HCT116 (cell line): ENCODE results near the gene TARS1. TPM values are rescaled to one million over a fixed set of nuclear protein-coding genes. Genes with fewer than 3 reads are reported as not detected.

Experiments
- ATAC-seq: fragments of 200-7000 bp; cut with Tn5 transposase; 2 replicates; pipeline ENCODE4 v1.9.1; 2020; ENCODE audit warnings: mild to moderate bottlenecking, moderate library complexity
- BruUV-seq: library from RNA; stranded (reverse); fragments of 400-500 nt; replicated peaks from 2 replicates; lab custom pipeline; 2021; lab: Mats Ljungman, UMichigan
- CTCF ChIA-PET: fragments of 300-600 bp; sonication (Branson Sonifier 250); formaldehyde crosslinking; loops from one replicate; lab custom pipeline; 2021; ENCODE audit warnings: antibody characterized with exemption; lab: Charles Lee
- POLR2A ChIA-PET: fragments of 300-600, 350-600 bp; sonication (Branson Sonifier 250); formaldehyde crosslinking; loops from one replicate; lab custom pipeline; 2021; ENCODE audit warnings: antibody characterized with exemption; lab: Charles Lee
- RAD21 ChIA-PET, 2 experiments: fragments of 300-600 bp; sonication (Branson Sonifier 250); formaldehyde crosslinking; loops; one replicate each; lab custom pipeline; 2023; ENCODE audit warnings: low total read pairs in 2 of 2; ENCODE audit not compliant: uncharacterized antibody in 2 of 2, unreplicated experiment in 2 of 2, low non-redundant PET in 1 of 2; lab: Charles Lee
- DNase-seq: peaks from one replicate; pipeline ENCODE4 v3.0.0-alpha.2; 2010; ENCODE audit warnings: low read depth, low spot score
- H2AFZ ChIP-seq: fragments of 200-600 bp; shearing (Covaris generic), sonication (generic); 2 replicates; pipeline ENCODE4 v1.6.1; 2017; ENCODE audit warnings: low read depth, mixed run types, mixed read lengths, antibody characterized with exemption, low read length; ENCODE audit not compliant: poor library complexity, severe bottlenecking
- H3K27ac ChIP-seq: 2 replicates; pipeline ENCODE4 v1.5.1; 2012; ENCODE audit warnings: low read depth, low read length
- H3K27me3 ChIP-seq: fragments of 200-600 bp; sonication (generic); 2 replicates; pipeline ENCODE4 v1.6.1; 2016; ENCODE audit warnings: mixed run types, low read length, mixed read lengths; ENCODE audit not compliant: insufficient read depth
- H3K36me3 ChIP-seq, 2 experiments: fragments of 200-500 bp in 1 of 2; fragments of 200-600 bp in 1 of 2; sonication (Bioruptor generic) in 1 of 2; sonication (generic) in 1 of 2; 2 replicates each; pipeline versions ENCODE4 v1.5.1 to v1.6.1; 2014 to 2016; ENCODE audit warnings: low read length in 2 of 2, inconsistent platforms in 1 of 2, mixed read lengths in 1 of 2, mixed run types in 1 of 2; ENCODE audit not compliant: insufficient read depth in 2 of 2, control insufficient read depth in 1 of 2
- H3K4me1 ChIP-seq, 2 experiments: fragments of 200-600 bp in 1 of 2; sonication (generic) in 1 of 2; 2 replicates each; pipeline versions ENCODE4 v1.5.1 to v1.6.1; 2012 to 2017; ENCODE audit warnings: low read length in 2 of 2, inconsistent platforms in 1 of 2, mild to moderate bottlenecking in 1 of 2, mixed read lengths in 1 of 2, mixed run types in 1 of 2, moderate library complexity in 1 of 2; ENCODE audit not compliant: insufficient read depth in 2 of 2, control insufficient read depth in 1 of 2
- H3K4me2 ChIP-seq: fragments of 200-600 bp; sonication (generic); 2 replicates; pipeline ENCODE4 v1.6.1; 2017; ENCODE audit warnings: mixed run types, low read length, mixed read lengths
- H3K4me3 ChIP-seq, 2 experiments: fragments of 200-600 bp in 1 of 2; sonication (generic) in 1 of 2; replicated peaks in 1 of 2; 2 replicates each; pipeline ENCODE4 v1.5.1; 2011 to 2016; ENCODE audit warnings: low read length in 2 of 2, control low read depth in 1 of 2, low read depth in 1 of 2, mild to moderate bottlenecking in 1 of 2, mixed read lengths in 1 of 2, mixed run types in 1 of 2
- H3K79me2 ChIP-seq: fragments of 200-600 bp; sonication (generic); 2 replicates; pipeline ENCODE4 v1.6.1; 2017; ENCODE audit warnings: mild to moderate bottlenecking, mixed run types, low read length, moderate library complexity, mixed read lengths; ENCODE audit not compliant: insufficient read depth
- H3K9ac ChIP-seq: fragments of 200-600 bp; sonication (generic); 2 replicates; pipeline ENCODE4 v1.6.1; 2016; ENCODE audit warnings: low read length, mixed read lengths
- H3K9me2 ChIP-seq: fragments of 200-600 bp; sonication (generic), shearing (Covaris generic); 2 replicates; pipeline ENCODE4 v1.6.1; 2017; ENCODE audit warnings: mixed run types, mild to moderate bottlenecking, moderate library complexity; ENCODE audit not compliant: insufficient read depth
- H3K9me3 ChIP-seq, 2 experiments: fragments of 200-500 bp in 1 of 2; fragments of 200-600 bp in 1 of 2; sonication (Bioruptor generic) in 1 of 2; sonication (generic) in 1 of 2; 2 replicates each; pipeline ENCODE4 v1.6.1; 2014 to 2017; ENCODE audit warnings: low read length in 2 of 2, mixed read lengths in 2 of 2, inconsistent platforms in 1 of 2, low read depth in 1 of 2, mild to moderate bottlenecking in 1 of 2, mixed run types in 1 of 2, moderate library complexity in 1 of 2; ENCODE audit not compliant: control insufficient read depth in 1 of 2, insufficient read depth in 1 of 2
- H4K20me1 ChIP-seq: fragments of 200-600 bp; sonication (generic), shearing (Covaris generic); 2 replicates; pipeline ENCODE4 v1.6.1; 2017; ENCODE audit warnings: mixed run types, mild to moderate bottlenecking, moderate library complexity; ENCODE audit not compliant: insufficient read depth
- ATF3 ChIP-seq: IDR thresholded peaks from 2 replicates; pipeline ENCODE4 v1.6.1; 2012
- CEBPB ChIP-seq: IDR thresholded peaks from 2 replicates; pipeline ENCODE4 v1.6.1; 2012; ENCODE audit warnings: low read depth
- CTCF ChIP-seq, 3 experiments: fragments of 200-600 bp in 1 of 3; sonication (generic) in 1 of 3; IDR thresholded peaks in 2 of 3; conservative IDR thresholded peaks in 1 of 3; 2 replicates each; pipeline ENCODE4 v1.5.1; 2012 to 2017; ENCODE audit warnings: low read depth in 2 of 3, low read length in 2 of 3, antibody characterized with exemption in 1 of 3, borderline replicate concordance in 1 of 3, control low read depth in 1 of 3, mild to moderate bottlenecking in 1 of 3, mixed read lengths in 1 of 3, mixed run types in 1 of 3, moderate library complexity in 1 of 3; ENCODE audit not compliant: insufficient read depth in 1 of 3
- EGR1 ChIP-seq: IDR thresholded peaks from 2 replicates; pipeline ENCODE4 v1.6.1; 2012; ENCODE audit warnings: low read depth
- EZH2phosphoT487 ChIP-seq: fragments of 200-600 bp; IDR thresholded peaks from 2 replicates; pipeline ENCODE4 v1.6.1; 2018; ENCODE audit warnings: antibody characterized with exemption, borderline replicate concordance
- FOSL1 ChIP-seq: IDR thresholded peaks from 2 replicates; pipeline ENCODE4 v1.6.1; 2012; ENCODE audit warnings: low read depth
- JUND ChIP-seq: IDR thresholded peaks from 2 replicates; pipeline ENCODE4 v1.6.1; 2012
- MAX ChIP-seq: IDR thresholded peaks from 2 replicates; pipeline ENCODE4 v1.6.1; 2012
- POLR2A ChIP-seq: IDR thresholded peaks from 2 replicates; pipeline ENCODE4 v1.7.0; 2011; ENCODE audit warnings: borderline replicate concordance; ENCODE audit not compliant: insufficient read depth, insufficient read length; ENCODE audit errors: extremely low read depth
- POLR2AphosphoS5 ChIP-seq: IDR thresholded peaks from 2 replicates; pipeline ENCODE4 v1.6.1; 2011; ENCODE audit warnings: mild to moderate bottlenecking, low read depth, low read length, moderate library complexity
- RAD21 ChIP-seq: IDR thresholded peaks from 2 replicates; pipeline ENCODE4 v1.6.1; 2012; ENCODE audit warnings: low read depth, mild to moderate bottlenecking
- SP1 ChIP-seq: IDR thresholded peaks from 2 replicates; pipeline ENCODE4 v1.6.1; 2012; ENCODE audit warnings: low read depth
- SRF ChIP-seq: IDR thresholded peaks from 2 replicates; pipeline ENCODE4 v1.6.1; 2012; ENCODE audit warnings: low read depth
- TCF7L2 ChIP-seq: IDR thresholded peaks from 2 replicates; pipeline ENCODE4 v1.7.0; 2011; ENCODE audit warnings: borderline replicate concordance, inconsistent platforms; ENCODE audit not compliant: insufficient read depth, insufficient read length; ENCODE audit errors: extremely low read depth
- ZBTB33 ChIP-seq: IDR thresholded peaks from 2 replicates; pipeline ENCODE4 v1.6.1; 2011; ENCODE audit warnings: mild to moderate bottlenecking, low read length, moderate library complexity; ENCODE audit not compliant: insufficient replicate concordance; ENCODE audit errors: extremely low read depth
- ZFX ChIP-seq: fragments of 450-650 bp; IDR thresholded peaks from 2 replicates; pipeline ENCODE4 v1.6.1; 2017
- ZNF274 ChIP-seq: fragments of 200-500 bp; sonication (Bioruptor generic); IDR thresholded peaks from 2 replicates; pipeline ENCODE4 v1.6.1; 2014; ENCODE audit warnings: mild to moderate bottlenecking, low read depth, low read length, inconsistent platforms
- intact Hi-C: fragments of 100-400 bp; cut with micrococcal nuclease; formaldehyde crosslinking; loops from 2 replicates; pipeline ENCODE4 v1.10.0; 2022
- total RNA-seq: library from RNA; stranded (reverse); gene quantifications from one replicate; pipeline ENCODE4 v1.2.1, GENCODE V29; 2021; ENCODE audit not compliant: unreplicated experiment

Gene TARS1
- total RNA-seq, 1 experiment from 2014 or later = 291 TPM

GRCh38 chr5:33410221-33410620 is 30.5 kb upstream of the TARS1 start:
- intact Hi-C loops = no loop called here
- Histone ChIP-seq H3K4me2 (no peak overlapping the region), H3K9me3 (no peaks in the 10 kb centered on the region), H3K9ac (no peak overlapping the region), H3K27ac (no peak overlapping the region), H3K27me3 (no peaks in the 10 kb centered on the region), H3K79me2 (no peaks in the 10 kb centered on the region), H3K9me2 (no peaks in the 10 kb centered on the region), H3K4me1 (no peaks in the 10 kb centered on the region), H3K4me3 (no peak overlapping the region), H4K20me1 (no peaks in the 10 kb centered on the region), H2AFZ (no peak overlapping the region), H3K36me3 (no peaks in the 10 kb centered on the region)
- TF ChIP-seq POLR2AphosphoS5 (no peak), MAX (no peak), ATF3 (no peak), ZBTB33 (no peak), JUND (no peak), FOSL1 (no peak), EZH2phosphoT487 (no peak), CTCF (IDR thresholded peaks at IDR 0.05 in 2 of 3, conservative IDR thresholded peaks at IDR 0.05 in 1 of 3; ENCODE audit: borderline replicate concordance in 1 of 3, insufficient read depth in 1 of 3, low read depth in 2 of 3, low read length in 2 of 3) (no peak), EGR1 (no peak), POLR2A (no peak), RAD21 (no peak), ZNF274 (no peak), SP1 (no peak), CEBPB (no peak), SRF (no peak), ZFX (no peak), TCF7L2 (no peak)
- DNase-seq = no peak
- no TSS peak for BruUV-seq
- ChIA-PET RAD21 (no interaction called here), CTCF (no interaction called here), POLR2A (no interaction called here)
- no peak for ATAC-seq
